ENCODE measurements around the gene LPAR1.

DNA sequence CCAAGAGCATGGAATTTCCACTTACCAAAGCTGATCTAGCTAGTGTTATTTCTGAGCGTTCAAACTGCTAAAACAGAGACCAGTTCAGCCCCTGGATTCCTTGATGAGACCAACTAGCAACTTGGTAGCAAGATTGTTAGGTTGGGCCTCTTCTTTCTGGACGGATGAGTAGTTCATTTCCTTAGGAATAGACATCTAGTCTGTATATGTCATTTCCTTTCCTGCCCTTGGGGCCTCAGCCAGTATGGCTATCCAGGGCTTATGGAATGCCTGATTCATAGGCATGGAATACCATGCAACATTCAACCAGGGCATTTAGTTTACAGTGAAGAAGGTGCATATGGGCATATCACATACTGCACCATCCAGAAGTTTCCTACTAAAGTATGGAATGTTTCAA is 14.5 kb upstream of the LPAR1 start:
- TF ChIP-seq HDGF (IDR thresholded peaks at IDR 0.05; ENCODE audit: borderline replicate concordance): no peak
- TF ChIP-seq SUZ12 (IDR thresholded peaks at IDR 0.05): no peak
- TF ChIP-seq SP1 (IDR thresholded peaks at IDR 0.05): no peak
